Fibroblast of upper back skin (primary cell): ENCODE results near the gene PLEKHG3.

Experiments
- DNase-seq: peaks from one replicate; pipeline ENCODE4 v3.0.0-alpha.2; 2013

PLEKHG3 gene

GRCh38 chr14:64708148-64709004 is 4.2 kb downstream of the PLEKHG3 start:
- DNase-seq = peak; percentile 47

DNA sequence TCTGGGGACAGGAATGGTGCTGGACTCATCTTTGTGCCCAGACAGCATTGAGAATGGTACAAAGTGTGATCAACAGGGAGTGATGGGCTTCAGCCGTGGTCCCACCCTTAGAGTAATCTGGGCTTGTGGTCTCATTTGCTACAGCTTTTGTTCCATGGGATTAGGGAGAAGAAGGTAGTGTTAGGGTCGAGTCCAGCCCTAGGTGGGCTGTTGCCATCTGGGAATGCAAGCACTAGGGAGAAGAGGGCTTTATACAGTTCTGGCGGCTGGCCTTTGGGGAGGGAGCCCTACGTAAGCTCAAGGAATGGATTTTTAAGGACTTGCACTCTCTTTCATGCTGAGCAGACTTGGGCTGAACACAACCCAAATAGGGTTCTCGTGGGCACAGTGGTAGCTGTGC is 4.9 kb downstream of the PLEKHG3 start:
- no peak for DNase-seq

DNA sequence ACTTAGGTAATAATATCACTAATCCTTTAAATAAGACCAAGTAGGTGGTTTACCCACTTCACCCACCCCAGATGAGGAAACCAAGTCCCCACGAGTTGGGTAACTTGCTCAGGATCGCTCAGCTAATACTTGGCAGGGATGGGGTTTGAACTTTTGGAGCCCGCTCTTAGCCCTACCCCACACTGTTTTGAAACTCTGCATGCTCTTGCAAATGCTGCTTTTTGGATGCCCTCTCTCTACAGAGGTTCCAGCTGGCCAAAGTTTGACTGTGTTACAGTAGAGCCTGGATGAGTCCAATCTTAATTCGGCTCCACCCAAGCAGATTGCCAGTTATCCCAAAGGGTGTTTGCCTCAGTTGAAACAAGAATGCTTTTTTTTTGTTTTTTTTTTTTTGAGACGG is 6.8 kb downstream of the PLEKHG3 start:
- no peak for DNase-seq

GRCh38 chr14:64713677-64714076 is 9.5 kb downstream of the PLEKHG3 start:
- DNase-seq = no peak

DNA sequence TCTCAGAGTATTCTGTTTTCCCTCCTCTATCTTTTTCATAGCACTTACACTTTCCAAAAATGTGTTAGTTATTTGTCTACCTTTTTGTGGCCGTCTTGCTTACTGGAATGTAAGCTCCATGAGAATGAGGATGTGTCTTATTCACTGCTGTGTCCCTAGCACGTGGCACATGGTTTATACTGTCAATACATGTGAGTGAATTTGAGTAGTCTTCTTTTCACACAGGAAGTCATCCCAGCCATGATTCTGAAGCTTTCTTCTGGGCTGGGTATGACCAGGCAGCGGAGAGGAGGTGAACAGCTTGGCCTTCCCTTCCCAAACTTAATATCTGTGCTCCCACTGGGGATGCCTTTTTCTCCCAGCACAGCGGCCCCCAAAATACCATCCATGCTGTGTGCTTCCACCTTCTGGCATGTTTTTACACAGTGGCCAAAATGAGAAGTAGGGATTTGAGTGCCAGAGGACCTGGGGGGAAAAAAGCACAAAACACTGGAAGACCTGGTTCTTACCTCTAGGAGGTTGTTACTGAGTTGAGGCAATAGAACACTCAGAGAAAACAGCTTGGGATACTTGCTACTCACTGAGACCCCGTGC is 10.3 kb downstream of the PLEKHG3 start:
- DNase-seq = no peak

- DNase-seq = no peak
Observed at GRCh38 chr14:64715146-64715627, 11.0 kb downstream of the PLEKHG3 start.

- DNase-seq = no peak
Observed at GRCh38 chr14:64715628-64716412, 11.6 kb downstream of the PLEKHG3 start.

DNA sequence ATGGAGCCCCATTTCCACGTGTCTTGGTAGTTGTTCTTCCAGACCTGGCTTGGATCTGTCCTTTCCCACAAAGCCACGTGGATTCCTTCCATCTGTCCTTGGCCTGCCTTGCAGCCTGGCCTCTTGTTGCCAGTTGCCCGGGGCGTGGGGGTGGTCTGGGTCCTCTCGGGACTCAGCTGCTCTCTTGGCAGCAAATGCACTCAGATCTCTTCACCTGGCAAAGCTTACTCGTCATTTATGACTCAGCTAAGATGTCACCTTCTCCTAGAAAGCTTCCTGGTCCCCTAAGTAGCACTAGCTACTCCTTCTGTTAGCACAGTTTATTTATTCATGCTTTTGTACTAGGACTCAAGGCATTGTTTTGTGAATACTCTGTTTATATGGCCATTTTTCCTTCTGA is 13.6 kb downstream of the PLEKHG3 start:
- DNase-seq = no peak

GRCh38 chr14:64718762-64719161 is 14.5 kb downstream of the PLEKHG3 start:
- DNase-seq = no peak

DNA sequence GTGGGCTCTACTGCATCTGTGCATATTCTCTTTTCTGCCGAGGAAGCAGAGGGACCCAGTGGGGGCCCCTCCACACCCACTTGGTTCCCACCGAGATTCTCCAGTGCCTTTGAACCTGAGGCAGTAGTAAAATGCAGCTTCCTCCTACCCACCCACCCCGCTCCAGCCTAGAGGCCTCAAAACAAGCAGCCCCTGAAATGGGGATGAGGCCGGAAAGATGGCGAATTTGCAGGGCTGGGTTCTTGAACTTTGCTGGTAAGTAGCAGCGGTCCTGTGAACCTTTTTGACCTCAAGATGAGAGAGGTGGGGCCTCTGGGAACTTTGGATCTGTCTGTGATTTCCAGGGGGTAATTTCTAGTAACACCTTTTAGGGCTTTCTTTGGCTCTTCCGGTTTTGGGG is 15.4 kb downstream of the PLEKHG3 start:
- DNase-seq = no peak

DNA sequence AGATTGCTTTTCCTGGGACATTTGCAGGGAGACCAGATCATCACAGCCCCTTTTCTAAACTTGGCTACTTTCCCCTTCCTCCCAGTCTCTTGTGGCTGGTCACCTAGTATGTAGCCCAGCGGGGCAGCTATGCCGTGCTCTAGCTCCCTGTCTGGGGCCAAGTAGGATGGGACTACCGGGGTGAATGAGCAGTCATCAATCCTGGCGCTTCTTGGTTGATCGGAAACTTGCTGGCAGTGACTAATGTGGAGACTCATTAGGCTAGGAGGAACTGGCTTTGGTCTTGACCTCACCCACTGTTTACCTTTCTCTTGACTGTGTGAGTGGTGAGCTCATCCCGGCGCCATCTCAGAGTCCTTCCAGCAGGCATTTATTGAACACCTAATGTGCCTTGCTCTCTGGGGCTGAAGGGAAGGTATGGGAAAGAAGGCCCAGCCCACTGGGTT is 15.9 kb downstream of the PLEKHG3 start:
- peak; percentile 62 for DNase-seq

DNA sequence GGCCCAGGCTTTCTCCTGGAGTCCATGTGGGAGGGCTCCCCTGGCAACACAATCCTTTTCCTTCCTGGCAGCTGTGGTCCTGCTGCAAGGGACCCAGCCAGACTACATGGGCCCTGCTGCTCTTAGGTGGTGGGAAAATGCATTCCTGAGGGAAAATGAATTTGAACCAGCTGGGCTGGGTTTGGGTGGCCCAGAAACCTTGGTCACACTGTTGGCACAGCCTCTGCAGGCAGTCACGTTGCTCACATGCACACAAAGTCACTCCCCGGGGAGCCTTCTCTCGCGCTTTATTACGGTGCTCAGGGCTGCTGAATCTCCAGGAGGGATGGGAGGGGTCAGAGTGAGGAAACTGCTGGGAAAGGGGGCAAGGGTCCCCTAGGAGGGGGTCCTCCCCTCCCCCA is 17.2 kb downstream of the PLEKHG3 start:
- peak; percentile 92 for DNase-seq

- DNase-seq = peak; percentile 42
Observed at GRCh38 chr14:64721899-64722298, 17.7 kb downstream of the PLEKHG3 start.

DNA sequence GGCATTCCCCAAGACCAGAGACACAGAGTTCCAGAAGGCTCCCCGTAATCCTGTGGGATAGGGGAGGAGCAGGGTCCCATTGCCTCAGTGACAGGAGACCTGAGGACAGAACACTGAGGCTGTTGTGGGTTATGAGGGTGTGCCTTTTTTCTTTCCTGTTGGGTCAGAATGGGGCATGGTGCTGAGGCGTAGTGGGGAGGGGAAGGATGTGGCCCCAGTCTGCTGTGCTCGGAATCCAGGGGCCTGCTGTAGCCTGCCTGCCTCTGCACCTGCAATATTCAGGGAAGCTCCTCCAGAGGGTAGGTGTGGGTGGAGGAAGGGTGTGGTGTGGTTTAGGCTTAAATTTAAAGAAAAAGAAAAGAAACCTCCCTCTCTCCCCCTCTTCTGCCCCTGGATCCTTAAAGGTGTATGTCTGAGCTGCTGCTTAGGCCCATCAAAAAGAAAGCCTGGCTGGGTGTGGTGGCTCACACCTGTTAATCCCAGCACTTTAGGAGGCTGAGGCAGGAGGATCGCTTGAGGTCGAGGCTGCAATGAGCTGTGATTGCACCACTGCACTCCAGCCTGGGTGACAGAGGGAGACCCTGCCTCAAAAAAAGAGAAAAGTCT is 18.7 kb downstream of the PLEKHG3 start:
- DNase-seq = no peak

DNA sequence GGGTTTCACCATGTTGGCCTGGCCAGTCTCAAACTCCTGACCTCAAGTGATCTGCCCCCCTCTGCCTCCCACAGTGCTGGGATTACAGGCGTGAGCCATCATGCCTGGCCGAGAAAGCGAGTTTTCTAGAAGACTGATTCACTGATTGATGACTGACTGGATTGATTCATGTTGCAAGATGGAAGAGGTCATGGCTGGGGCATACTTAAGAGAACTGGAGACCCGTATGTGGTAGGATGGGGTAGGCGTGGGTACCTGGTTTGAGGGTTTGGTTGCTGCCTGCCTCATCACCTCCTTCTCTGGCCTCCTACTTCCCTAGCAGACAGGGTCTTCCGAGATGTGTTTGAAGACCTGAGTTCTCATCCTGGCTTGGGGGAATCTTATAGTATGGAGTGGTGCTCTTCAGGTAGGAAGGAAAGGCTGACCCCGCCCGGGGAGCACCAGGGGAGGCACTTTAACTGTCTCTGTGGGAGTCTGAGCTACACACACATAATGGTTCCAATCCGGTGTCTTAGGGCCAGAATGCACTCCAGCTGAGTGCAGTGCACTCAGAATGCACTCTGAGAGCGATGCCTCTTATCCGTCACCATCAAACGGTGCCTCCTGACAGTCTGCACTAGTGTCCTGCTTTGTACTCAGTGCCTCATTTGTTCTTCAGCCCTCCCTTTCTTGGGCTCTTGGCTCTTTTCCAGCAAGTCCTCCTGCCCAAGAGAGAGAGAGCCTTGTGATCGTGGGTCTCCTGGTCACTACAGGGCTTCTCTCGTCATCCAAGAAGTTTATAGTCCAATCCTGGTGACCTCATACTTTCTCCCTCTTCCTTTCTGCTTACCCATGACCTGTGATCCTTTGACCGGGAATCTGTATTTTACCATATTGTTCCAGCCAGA is 19.7 kb downstream of the PLEKHG3 start:
- peak; percentile 37 for DNase-seq

DNA sequence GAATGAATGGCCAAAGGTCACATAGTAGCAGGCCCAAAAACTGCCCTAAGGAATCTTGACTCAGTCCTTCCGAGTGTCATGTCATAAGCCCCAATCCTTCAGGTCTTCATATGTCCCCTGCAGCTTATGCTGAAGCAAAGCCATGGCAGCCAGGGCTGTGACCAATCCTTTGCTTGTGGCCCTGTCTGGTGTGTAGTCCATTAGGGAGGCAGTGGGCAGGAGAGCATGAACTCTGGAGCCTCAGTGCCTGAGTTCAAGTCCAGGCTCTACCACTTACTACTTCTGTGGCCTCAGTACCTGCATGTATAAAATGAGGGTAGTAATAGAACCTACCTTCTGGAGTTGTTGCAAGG is 20.3 kb downstream of the PLEKHG3 start:
- no peak for DNase-seq

- DNase-seq = no peak
Observed at GRCh38 chr14:64725261-64725815, 21.1 kb downstream of the PLEKHG3 start.

- DNase-seq = no peak
Observed at GRCh38 chr14:64725879-64726584, 21.8 kb downstream of the PLEKHG3 start.

DNA sequence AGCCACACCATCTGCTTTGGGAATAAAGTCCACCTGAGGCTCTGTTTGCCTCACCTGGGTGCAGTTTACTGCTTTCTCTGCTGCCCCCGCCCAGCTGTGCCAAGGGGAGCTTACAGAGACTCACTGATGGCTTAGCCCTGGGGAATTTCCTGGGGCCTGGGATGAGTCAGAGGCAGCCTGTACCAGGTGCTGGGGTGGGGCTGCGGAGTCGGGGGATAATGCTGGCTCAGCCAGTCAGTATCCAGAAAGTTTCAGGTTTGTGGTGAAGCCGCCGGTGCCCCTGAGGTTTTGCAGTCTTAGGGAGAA is 22.3 kb downstream of the PLEKHG3 start:
- DNase-seq = no peak

DNA sequence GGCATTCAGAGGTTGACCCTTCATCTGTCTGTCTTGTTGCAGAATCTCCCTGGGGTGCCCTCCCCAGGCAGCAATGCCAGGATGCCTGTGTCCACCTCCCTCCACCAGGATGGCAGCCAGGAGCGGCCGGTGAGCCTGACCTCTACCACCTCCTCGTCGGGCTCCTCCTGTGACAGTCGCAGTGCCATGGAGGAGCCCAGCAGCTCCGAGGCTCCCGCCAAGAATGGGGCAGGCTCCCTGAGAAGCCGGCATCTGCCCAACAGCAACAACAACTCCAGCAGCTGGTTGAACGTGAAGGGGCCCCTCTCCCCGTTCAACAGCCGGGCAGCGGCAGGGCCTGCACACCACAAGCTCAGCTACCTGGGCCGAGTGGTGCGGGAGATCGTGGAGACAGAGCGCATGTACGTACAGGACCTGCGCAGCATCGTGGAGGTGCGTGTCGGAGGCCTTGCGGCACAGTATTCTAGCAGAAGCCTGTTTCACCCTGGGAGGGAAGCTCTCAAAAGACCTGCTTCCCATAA is 23.4 kb downstream of the PLEKHG3 start:
- no peak for DNase-seq

- DNase-seq = no peak
Observed at GRCh38 chr14:64728106-64728505, 23.9 kb downstream of the PLEKHG3 start.
